Loucy (cell line): ENCODE data around the gene DHRS7C.
A peak's percentile ranks its signal among the peaks of the same experiment; 100 is the strongest.

Source experiments
- H2AFZ ChIP-seq: fragments of 200-600 bp; sonication (generic); 2 replicates; pipeline ENCODE4 v1.6.0; 2016; ENCODE audit warnings: antibody characterized with exemption, mild to moderate bottlenecking, low read length, moderate library complexity
- H3F3A ChIP-seq: fragments of 200-600 bp; 2 replicates; pipeline ENCODE4 v1.6.0; 2016; ENCODE audit warnings: antibody characterized with exemption, low read depth, mild to moderate bottlenecking
- H3K27me3 ChIP-seq: fragments of 200-600 bp; sonication (generic); 2 replicates; pipeline ENCODE4 v1.6.1; 2014; ENCODE audit warnings: low read length, mild to moderate bottlenecking; ENCODE audit not compliant: insufficient read depth, poor library complexity, severe bottlenecking
- H3K36me3 ChIP-seq: fragments of 200-600 bp; sonication (generic); 2 replicates; pipeline ENCODE4 v1.6.1; 2016; ENCODE audit warnings: low read length; ENCODE audit not compliant: insufficient read depth
- H3K4me1 ChIP-seq: fragments of 200-600 bp; sonication (generic); 2 replicates; pipeline ENCODE4 v1.5.1; 2014; ENCODE audit warnings: low read length, mild to moderate bottlenecking; ENCODE audit not compliant: insufficient read depth, poor library complexity, severe bottlenecking
- H3K4me2 ChIP-seq: fragments of 200-600 bp; sonication (generic); 2 replicates; pipeline ENCODE4 v1.6.0; 2014; ENCODE audit warnings: antibody characterized with exemption, low read length, low read depth, mild to moderate bottlenecking; ENCODE audit not compliant: poor library complexity, severe bottlenecking
- H3K4me3 ChIP-seq: fragments of 200-600 bp; sonication (generic); 2 replicates; pipeline ENCODE4 v1.5.1; 2014; ENCODE audit warnings: low read length, mild to moderate bottlenecking, mixed read lengths; ENCODE audit not compliant: poor library complexity, severe bottlenecking
- H3K79me2 ChIP-seq: fragments of 200-600 bp; sonication (generic); 2 replicates; pipeline ENCODE4 v1.6.1; 2014; ENCODE audit warnings: low read length; ENCODE audit not compliant: insufficient read depth
- H3K9ac ChIP-seq: fragments of 200-600 bp; sonication (generic); 2 replicates; pipeline ENCODE4 v1.6.0; 2014; ENCODE audit warnings: mild to moderate bottlenecking, low read depth, low read length, moderate library complexity; ENCODE audit not compliant: poor library complexity, severe bottlenecking
- H3K9me2 ChIP-seq: fragments of 200-600 bp; sonication (generic); replicated peaks from 2 replicates; pipeline ENCODE4 v1.6.1; 2016; ENCODE audit warnings: low read depth, low read length, mixed read lengths
- H3K9me3 ChIP-seq: fragments of 200-600 bp; sonication (generic); 2 replicates; pipeline ENCODE4 v1.6.1; 2014; ENCODE audit warnings: mild to moderate bottlenecking, antibody characterized with exemption, low read length, low read depth; ENCODE audit not compliant: insufficient read depth
- H4K20me1 ChIP-seq: fragments of 200-600 bp; sonication (generic); 2 replicates; pipeline ENCODE4 v1.6.0; 2014; ENCODE audit warnings: antibody characterized with exemption, low read length, mild to moderate bottlenecking; ENCODE audit not compliant: insufficient read depth, poor library complexity, severe bottlenecking
- EZH2phosphoT487 ChIP-seq: fragments of 200-600 bp; IDR thresholded peaks from 2 replicates; pipeline ENCODE4 v1.6.1; 2018; ENCODE audit warnings: antibody characterized with exemption, mild to moderate bottlenecking, moderate library complexity, borderline replicate concordance
- TF ChIP-seq, protein P1 (sequence below): fragments of 200-600 bp; sonication (generic); conservative IDR thresholded peaks from 2 replicates; pipeline ENCODE4 v1.5.1; 2014; ENCODE audit warnings: mild to moderate bottlenecking, antibody characterized with exemption, low read length

The DHRS7C gene

GRCh38 chr17:9725575-9725974 is 65.8 kb downstream of the DHRS7C start:
- peaks cover 13% of the 10 kb centered on the region; the same call in 1 of the 2 replicates for H3K36me3 ChIP-seq
- no peak for TF ChIP-seq EZH2phosphoT487
- TF ChIP-seq, protein P1, sequence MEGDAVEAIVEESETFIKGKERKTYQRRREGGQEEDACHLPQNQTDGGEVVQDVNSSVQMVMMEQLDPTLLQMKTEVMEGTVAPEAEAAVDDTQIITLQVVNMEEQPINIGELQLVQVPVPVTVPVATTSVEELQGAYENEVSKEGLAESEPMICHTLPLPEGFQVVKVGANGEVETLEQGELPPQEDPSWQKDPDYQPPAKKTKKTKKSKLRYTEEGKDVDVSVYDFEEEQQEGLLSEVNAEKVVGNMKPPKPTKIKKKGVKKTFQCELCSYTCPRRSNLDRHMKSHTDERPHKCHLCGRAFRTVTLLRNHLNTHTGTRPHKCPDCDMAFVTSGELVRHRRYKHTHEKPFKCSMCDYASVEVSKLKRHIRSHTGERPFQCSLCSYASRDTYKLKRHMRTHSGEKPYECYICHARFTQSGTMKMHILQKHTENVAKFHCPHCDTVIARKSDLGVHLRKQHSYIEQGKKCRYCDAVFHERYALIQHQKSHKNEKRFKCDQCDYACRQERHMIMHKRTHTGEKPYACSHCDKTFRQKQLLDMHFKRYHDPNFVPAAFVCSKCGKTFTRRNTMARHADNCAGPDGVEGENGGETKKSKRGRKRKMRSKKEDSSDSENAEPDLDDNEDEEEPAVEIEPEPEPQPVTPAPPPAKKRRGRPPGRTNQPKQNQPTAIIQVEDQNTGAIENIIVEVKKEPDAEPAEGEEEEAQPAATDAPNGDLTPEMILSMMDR: no peak
- H3K9me2 ChIP-seq: no peaks in the 10 kb centered on the region

More at GRCh38 chr17:9725575-9725974, 65.8 kb downstream of the DHRS7C start:
- Histone ChIP-seq H3K27me3 (no peaks in the 10 kb centered on the region), H3K4me2 (no peak overlapping the region), H4K20me1 (no peaks in the 10 kb centered on the region), H2AFZ (no peak overlapping the region), H3K79me2 (no peaks in the 10 kb centered on the region), H3F3A (no peaks in the 10 kb centered on the region), H3K9ac (peak overlapping the region; percentile 27), H3K9me3 (no peaks in the 10 kb centered on the region), H3K4me3 (no peak overlapping the region), H3K4me1 (peaks cover 14% of the 10 kb centered on the region)
